H9 (cell line): ENCODE data around the gene HDAC1. TPM values are rescaled to one million over a fixed set of nuclear protein-coding genes. Genes with fewer than 3 reads are reported as not detected.

ENCODE experiments used
- DNase-seq: peaks from one replicate; pipeline ENCODE4 v3.0.0-alpha.2; 2017
- H2AFZ ChIP-seq: one replicate; pipeline ENCODE4 v1.6.1; 2013; ENCODE audit warnings: mild to moderate bottlenecking, low read length, control low read depth, moderate library complexity
- H2AK5ac ChIP-seq: 2 replicates; pipeline ENCODE4 v1.6.1; 2013; ENCODE audit warnings: low read length, control low read depth, mixed read lengths; ENCODE audit not compliant: insufficient read length
- H2BK120ac ChIP-seq: one replicate; pipeline ENCODE4 v1.6.1; 2013; ENCODE audit warnings: low read depth, mild to moderate bottlenecking, low read length, control low read depth, inconsistent platforms; ENCODE audit not compliant: poor library complexity, severe bottlenecking
- H2BK12ac ChIP-seq: 2 replicates; pipeline ENCODE4 v1.6.1; 2013; ENCODE audit warnings: low read length, control low read depth, mixed read lengths, low read depth; ENCODE audit not compliant: insufficient read length
- H2BK15ac ChIP-seq: 2 replicates; pipeline ENCODE4 v1.6.1; 2013; ENCODE audit warnings: low read depth, low read length, control low read depth
- H2BK20ac ChIP-seq: one replicate; pipeline ENCODE4 v1.6.1; 2013; ENCODE audit warnings: low read depth, mild to moderate bottlenecking, low read length, control low read depth, inconsistent platforms; ENCODE audit not compliant: poor library complexity, severe bottlenecking
- H2BK5ac ChIP-seq: 2 replicates; pipeline ENCODE4 v1.6.1; 2013; ENCODE audit warnings: low read length, control low read depth, mixed read lengths; ENCODE audit not compliant: insufficient read length
- H3K14ac ChIP-seq: 2 replicates; pipeline ENCODE4 v1.6.1; 2013; ENCODE audit warnings: low read length, control low read depth; ENCODE audit not compliant: insufficient read depth
- H3K18ac ChIP-seq: 2 replicates; pipeline ENCODE4 v1.6.1; 2013; ENCODE audit warnings: low read depth, mild to moderate bottlenecking, mixed read lengths, low read length, control low read depth; ENCODE audit not compliant: insufficient read length
- H3K23ac ChIP-seq: 2 replicates; pipeline ENCODE4 v1.6.1; 2013; ENCODE audit warnings: low read length, control low read depth, mixed read lengths, low read depth; ENCODE audit not compliant: insufficient read length
- H3K23me2 ChIP-seq: 2 replicates; pipeline ENCODE4 v1.6.1; 2013; ENCODE audit warnings: low read depth, mild to moderate bottlenecking, mixed read lengths, low read length, control low read depth; ENCODE audit not compliant: insufficient read length, poor library complexity, severe bottlenecking
- H3K27ac ChIP-seq: 2 replicates; pipeline ENCODE4 v1.5.1; 2013; ENCODE audit warnings: low read length, control low read depth, mixed read lengths, low read depth; ENCODE audit not compliant: insufficient read length
- H3K27me3 ChIP-seq: 2 replicates; pipeline ENCODE4 v1.6.1; 2013; ENCODE audit warnings: low read length, control low read depth, inconsistent platforms; ENCODE audit not compliant: insufficient read depth
- H3K4ac ChIP-seq: 2 replicates; pipeline ENCODE4 v1.6.1; 2013; ENCODE audit warnings: low read depth, mild to moderate bottlenecking, control low read depth, inconsistent platforms, low read length, moderate library complexity
- H3K4me1 ChIP-seq: 2 replicates; pipeline ENCODE4 v1.6.1; 2013; ENCODE audit warnings: low read length, control low read depth, inconsistent platforms; ENCODE audit not compliant: insufficient read depth
- H3K4me2 ChIP-seq: 2 replicates; pipeline ENCODE4 v1.6.1; 2013; ENCODE audit warnings: low read length, control low read depth, mixed read lengths; ENCODE audit not compliant: insufficient read length, insufficient read depth
- H3K56ac ChIP-seq: 2 replicates; pipeline ENCODE4 v1.6.1; 2013; ENCODE audit warnings: low read depth, mild to moderate bottlenecking, mixed read lengths, low read length, control low read depth; ENCODE audit not compliant: insufficient read length
- H3K79me1 ChIP-seq: 2 replicates; pipeline ENCODE4 v1.6.1; 2013; ENCODE audit warnings: low read depth, mild to moderate bottlenecking, moderate library complexity, low read length, control low read depth, inconsistent platforms; ENCODE audit not compliant: insufficient read depth, poor library complexity, severe bottlenecking
- H3K79me2 ChIP-seq: 2 replicates; pipeline ENCODE4 v1.6.1; 2013; ENCODE audit warnings: low read length, control low read depth, inconsistent platforms; ENCODE audit not compliant: insufficient read depth
- H3K9ac ChIP-seq: 2 replicates; pipeline ENCODE4 v1.6.1; 2013; ENCODE audit warnings: low read length, control low read depth, mixed read lengths; ENCODE audit not compliant: insufficient read length; ENCODE audit errors: extremely low read depth
- H3K9me3 ChIP-seq: one replicate; pipeline ENCODE4 v1.6.1; 2013; ENCODE audit warnings: low read depth, low read length, inconsistent platforms; ENCODE audit not compliant: control insufficient read depth
- H3T11ph ChIP-seq: one replicate; pipeline ENCODE4 v1.6.1; 2013; ENCODE audit warnings: mild to moderate bottlenecking, low read length, control low read depth, inconsistent platforms
- H4K20me1 ChIP-seq: one replicate; pipeline ENCODE4 v1.6.1; 2013; ENCODE audit not compliant: control insufficient read depth, insufficient read length, insufficient read depth
- H4K5ac ChIP-seq: 2 replicates; pipeline ENCODE4 v1.6.1; 2013; ENCODE audit warnings: low read depth, mild to moderate bottlenecking, mixed read lengths, low read length, control low read depth; ENCODE audit not compliant: insufficient read length
- H4K8ac ChIP-seq: replicated peaks from 2 replicates; pipeline ENCODE4 v1.6.1; 2013; ENCODE audit warnings: low read length, control low read depth, mixed read lengths, low read depth; ENCODE audit not compliant: insufficient read length
- H4K91ac ChIP-seq: 2 replicates; pipeline ENCODE4 v1.6.1; 2013; ENCODE audit warnings: low read depth, mild to moderate bottlenecking, moderate library complexity, mixed read lengths, low read length, control low read depth; ENCODE audit not compliant: insufficient read length
- H3K27ac Mint-ChIP-seq, 3 experiments: 2 replicates in 2 of 3; 3 replicates in 1 of 3; pipeline ENCODE4 v1.8.0; 2020 to 2021; ENCODE audit warnings: mixed read lengths in 3 of 3, mild to moderate bottlenecking in 1 of 3, moderate library complexity in 1 of 3
- H3K27me3 Mint-ChIP-seq: 2 replicates; pipeline ENCODE4 v1.8.0; 2021; ENCODE audit warnings: low read depth, mild to moderate bottlenecking, moderate library complexity, mixed read lengths
- H3K36me3 Mint-ChIP-seq, 3 experiments: 2 replicates in 2 of 3; 3 replicates in 1 of 3; pipeline ENCODE4 v1.8.0; 2020 to 2021; ENCODE audit warnings: low read depth in 3 of 3, mixed read lengths in 3 of 3; ENCODE audit not compliant: insufficient read depth in 1 of 3
- H3K4me1 Mint-ChIP-seq, 2 experiments: 2 replicates each; pipeline ENCODE4 v1.8.0; 2020; ENCODE audit warnings: mixed read lengths in 2 of 2
- H3K4me3 Mint-ChIP-seq, 2 experiments: 2 replicates in 1 of 2; 3 replicates in 1 of 2; pipeline ENCODE4 v1.8.0; 2020 to 2021; ENCODE audit warnings: mild to moderate bottlenecking in 2 of 2, mixed read lengths in 2 of 2, moderate library complexity in 1 of 2
- H3K9me3 Mint-ChIP-seq, 2 experiments: 2 replicates in 1 of 2; 3 replicates in 1 of 2; pipeline ENCODE4 v1.8.0; 2020; ENCODE audit warnings: mild to moderate bottlenecking in 2 of 2, mixed read lengths in 2 of 2, moderate library complexity in 1 of 2
- CTCF ChIP-seq: fragments of 200-600 bp; sonication (generic); conservative IDR thresholded peaks from 3 replicates; pipeline ENCODE4 v1.8.0; 2021; ENCODE audit warnings: antibody characterized with exemption, mild to moderate bottlenecking
- WGBS: extraction: QIAGEN DNeasy Blood & Tissue Kit; methylation state at CpG from one replicate; pipeline ENCODE4 v1.1.7; 2013; ENCODE audit warnings: missing lambda C conversion rate, low lambda C conversion rate, mixed read lengths; ENCODE audit not compliant: insufficient read length; ENCODE audit errors: extremely low coverage; 5-methylcytosine and 5-hydroxymethylcytosine counted together
- total RNA-seq: library from RNA; stranded (reverse); gene quantifications from 2 replicates; pipeline ENCODE4 v1.2.1, GENCODE V29; 2021

HDAC1 gene
- total RNA-seq, 1 experiment from 2014 or later, result 162 TPM

- no peaks in the 10 kb centered on the region for H3K27me3 ChIP-seq
- H3K18ac ChIP-seq, result no peak overlapping the region
- no peak overlapping the region for H2BK120ac ChIP-seq
- H3K4ac ChIP-seq, result no peak overlapping the region
- H2BK5ac ChIP-seq, result no peak overlapping the region
- no peaks in the 10 kb centered on the region for H3K27me3 Mint-ChIP-seq
- H4K8ac ChIP-seq, result no peak overlapping the region
- no peak overlapping the region for H2AFZ ChIP-seq
- H3K4me3 Mint-ChIP-seq, result no peak overlapping the region
- H3K36me3 Mint-ChIP-seq, result peaks cover 26 to 88% (median 80%) of the 10 kb centered on the region in 3 experiments; a peak in 6 of 7 replicates
- no peaks in the 10 kb centered on the region for H3K9me3 ChIP-seq
- no peaks in the 10 kb centered on the region for H3K4me1 Mint-ChIP-seq
- H3K27ac ChIP-seq, result no peak overlapping the region
- H3K23ac ChIP-seq, result no peak overlapping the region
- H3K9ac ChIP-seq, result no peak overlapping the region
- TF ChIP-seq CTCF, result no peak
- H3K23me2 ChIP-seq, result no peaks in the 10 kb centered on the region
- no peak overlapping the region for H3T11ph ChIP-seq
- no peak overlapping the region for H2BK20ac ChIP-seq
- H4K20me1 ChIP-seq, result no peaks in the 10 kb centered on the region
- no peak overlapping the region for H3K14ac ChIP-seq
- no peak overlapping the region for H3K56ac ChIP-seq
- no peak overlapping the region for H4K5ac ChIP-seq
- no peak overlapping the region for H2BK15ac ChIP-seq
- H3K27ac Mint-ChIP-seq, result no peak overlapping the region
- no CpG with 5 or more reads among the region's 12 CpGs for WGBS
- no peak overlapping the region for H2BK12ac ChIP-seq
- no peaks in the 10 kb centered on the region for H3K4me1 ChIP-seq
- H3K79me1 ChIP-seq, result no peaks in the 10 kb centered on the region
- no peaks in the 10 kb centered on the region for H3K79me2 ChIP-seq
- no peak overlapping the region for H3K4me2 ChIP-seq
- no peak overlapping the region for H4K91ac ChIP-seq
- DNase-seq, result no peak
- H2AK5ac ChIP-seq, result no peak overlapping the region
- no peaks in the 10 kb centered on the region for H3K9me3 Mint-ChIP-seq
Measured at GRCh38 chr1:32377541-32378220, 85.8 kb downstream of the HDAC1 start.
